ENCODE data around the gene ADGRL2. TPM values are rescaled to one million over a fixed set of nuclear protein-coding genes. Genes with fewer than 3 reads are reported as not detected.

The ADGRL2 gene
- total RNA-seq, 1 experiment from 2014 or later = 0.20 TPM

- no TSS peak for BruUV-seq (replicated peaks)
- Histone ChIP-seq H3K9ac (ENCODE audit: low read length) (no peak overlapping the region), H3K9me2 (ENCODE audit: insufficient read depth) (no peaks in the 10 kb centered on the region), H2AFZ (ENCODE audit: low read depth, low read length, poor library complexity, severe bottlenecking) (no peak overlapping the region), H3K9me3 (ENCODE audit: control insufficient read depth in 1 of 2, insufficient read depth in 1 of 2, low read depth in 1 of 2, low read length in 2 of 2) (no peaks in the 10 kb centered on the region; a peak in 1 of 4 replicates), H3K4me2 (ENCODE audit: low read length) (no peak overlapping the region), H3K27me3 (ENCODE audit: insufficient read depth, low read length) (no peaks in the 10 kb centered on the region), H3K4me1 (ENCODE audit: control insufficient read depth in 1 of 2, insufficient read depth in 2 of 2, low read length in 2 of 2) (no peaks in the 10 kb centered on the region), H3K4me3 (replicated peaks in 1 of 2; ENCODE audit: low read depth in 1 of 2, low read length in 2 of 2) (no peak overlapping the region), H3K36me3 (ENCODE audit: control insufficient read depth in 1 of 2, insufficient read depth in 2 of 2, low read length in 2 of 2) (no peaks in the 10 kb centered on the region), H3K27ac (ENCODE audit: low read depth, low read length) (no peak overlapping the region), H3K79me2 (ENCODE audit: insufficient read depth, low read length) (no peaks in the 10 kb centered on the region), H4K20me1 (ENCODE audit: insufficient read depth) (no peaks in the 10 kb centered on the region)
- no peak for DNase-seq (ENCODE audit: low read depth, low spot score)
- CTCF ChIA-PET = no interaction called here
- RAD21 ChIA-PET (ENCODE audit: low non-redundant PET in 1 of 2, low total read pairs in 2 of 2, uncharacterized antibody in 2 of 2, unreplicated experiment in 2 of 2) = no interaction called here
- intact Hi-C loops (cut with micrococcal nuclease) = no loop called here
- POLR2A ChIA-PET = no interaction called here
- no peak for ATAC-seq
- peak; percentile 8; the same call in 1 of the 2 replicates for TF ChIP-seq REST (IDR thresholded peaks at IDR 0.05; ENCODE audit: low read depth)
- TF ChIP-seq FOSL1 (IDR thresholded peaks at IDR 0.05; ENCODE audit: low read depth) = no peak
These were observed 173.6 kb downstream of the ADGRL2 start for GRCh38 chr1:81974222-81974841.

GRCh38 chr1:81974883-81975555, 174.3 kb downstream of the ADGRL2 start:
- intact Hi-C loops (cut with micrococcal nuclease) = no loop called here

More at GRCh38 chr1:81974883-81975555, 174.3 kb downstream of the ADGRL2 start:
- no peak for DNase-seq (ENCODE audit: low read depth, low spot score)
- Histone ChIP-seq H3K27ac (ENCODE audit: low read depth, low read length) (no peak overlapping the region), H3K4me1 (ENCODE audit: control insufficient read depth in 1 of 2, insufficient read depth in 2 of 2, low read length in 2 of 2) (no peaks in the 10 kb centered on the region), H3K4me2 (ENCODE audit: low read length) (no peak overlapping the region), H3K27me3 (ENCODE audit: insufficient read depth, low read length) (no peaks in the 10 kb centered on the region), H3K36me3 (ENCODE audit: control insufficient read depth in 1 of 2, insufficient read depth in 2 of 2, low read length in 2 of 2) (no peaks in the 10 kb centered on the region), H2AFZ (ENCODE audit: low read depth, low read length, poor library complexity, severe bottlenecking) (no peak overlapping the region), H3K4me3 (replicated peaks in 1 of 2; ENCODE audit: low read depth in 1 of 2, low read length in 2 of 2) (no peak overlapping the region), H3K9ac (ENCODE audit: low read length) (no peak overlapping the region), H4K20me1 (ENCODE audit: insufficient read depth) (no peaks in the 10 kb centered on the region), H3K79me2 (ENCODE audit: insufficient read depth, low read length) (no peaks in the 10 kb centered on the region), H3K9me3 (ENCODE audit: control insufficient read depth in 1 of 2, insufficient read depth in 1 of 2, low read depth in 1 of 2, low read length in 2 of 2) (no peaks in the 10 kb centered on the region; a peak in 1 of 4 replicates), H3K9me2 (ENCODE audit: insufficient read depth) (no peaks in the 10 kb centered on the region)
- ChIA-PET CTCF (no interaction called here), POLR2A (no interaction called here), RAD21 (ENCODE audit: low non-redundant PET in 1 of 2, low total read pairs in 2 of 2, uncharacterized antibody in 2 of 2, unreplicated experiment in 2 of 2) (no interaction called here)
- no TSS peak for BruUV-seq (replicated peaks)
- TF ChIP-seq SIN3A (IDR thresholded peaks at IDR 0.05; ENCODE audit: low read depth) = no peak
- TF ChIP-seq POLR2AphosphoS5 (IDR thresholded peaks at IDR 0.05; ENCODE audit: low read depth, low read length) = no peak
- TF ChIP-seq POLR2A (IDR thresholded peaks at IDR 0.05; ENCODE audit: borderline replicate concordance, extremely low read depth, insufficient read depth, insufficient read length) = no peak
- TF ChIP-seq ZNF274 (IDR thresholded peaks at IDR 0.05; ENCODE audit: low read depth, low read length) = no peak
- TF ChIP-seq TCF7L2 (IDR thresholded peaks at IDR 0.05; ENCODE audit: borderline replicate concordance, extremely low read depth, insufficient read depth, insufficient read length) = no peak
- TF ChIP-seq RAD21 (IDR thresholded peaks at IDR 0.05; ENCODE audit: low read depth) = no peak
- TF ChIP-seq EZH2 (IDR thresholded peaks at IDR 0.05) = no peak
- TF ChIP-seq JUND (IDR thresholded peaks at IDR 0.05) = no peak
- TF ChIP-seq SP1 (IDR thresholded peaks at IDR 0.05; ENCODE audit: low read depth) = no peak
- no peak for TF ChIP-seq SRF (IDR thresholded peaks at IDR 0.05; ENCODE audit: low read depth)
- TF ChIP-seq ZFX (IDR thresholded peaks at IDR 0.05) = no peak
- TF ChIP-seq EZH2phosphoT487 (IDR thresholded peaks at IDR 0.05; ENCODE audit: borderline replicate concordance) = no peak
- TF ChIP-seq ELF1 (IDR thresholded peaks at IDR 0.05; ENCODE audit: borderline replicate concordance, low read depth) = no peak
- TF ChIP-seq FOSL1 (IDR thresholded peaks at IDR 0.05; ENCODE audit: low read depth) = no peak
- no peak for TF ChIP-seq CEBPB (IDR thresholded peaks at IDR 0.05; ENCODE audit: low read depth)
- ATAC-seq = no peak
